H1 (cell line): Measurements from ENCODE around the gene SLC19A1. TPM values are rescaled to one million over a fixed set of nuclear protein-coding genes. Genes with fewer than 3 reads are reported as not detected.

Experiments
- CTCF ChIA-PET: fragments of 300-600 bp; sonication (Branson Sonifier 250); formaldehyde crosslinking; loops from one replicate; lab custom pipeline; 2021; ENCODE audit not compliant: partially characterized antibody; lab: Charles Lee
- POLR2A ChIA-PET: fragments of 300-600 bp; sonication (Branson Sonifier 250); formaldehyde crosslinking; loops from one replicate; lab custom pipeline; 2021; ENCODE audit warnings: inconsistent platforms; ENCODE audit not compliant: partially characterized antibody; lab: Charles Lee
- DNase-seq, 2 experiments: peaks; one replicate each; pipeline versions ENCODE4 v3.0.0 to v3.0.0-alpha.2; 2010 to 2022; ENCODE audit warnings: low spot score in 2 of 2, low read depth in 1 of 2, mixed read lengths in 1 of 2
- FAIRE-seq: peaks from 2 replicates; lab custom pipeline; 2011; peaks lifted over from hg19 to GRCh38; lab: Jason Lieb, UNC
- H2AFZ ChIP-seq: 2 replicates; pipeline ENCODE4 v1.8.1; 2012; ENCODE audit warnings: low read length, inconsistent platforms
- H2AK5ac ChIP-seq: 2 replicates; pipeline ENCODE4 v1.6.1; 2013; ENCODE audit warnings: low read depth, low read length
- H2BK120ac ChIP-seq: replicated peaks from 2 replicates; pipeline ENCODE3; 2013; ENCODE audit warnings: low read depth, low read length, inconsistent platforms
- H2BK12ac ChIP-seq: 2 replicates; pipeline ENCODE4 v1.6.1; 2013; ENCODE audit warnings: low read depth, low read length
- H2BK15ac ChIP-seq: 2 replicates; pipeline ENCODE4 v1.6.1; 2013; ENCODE audit warnings: low read length
- H2BK20ac ChIP-seq: 2 replicates; pipeline ENCODE4 v1.6.1; 2013; ENCODE audit warnings: low read length
- H2BK5ac ChIP-seq: 2 replicates; pipeline ENCODE4 v1.6.1; 2013; ENCODE audit warnings: low read depth, low read length
- H3K14ac ChIP-seq: 2 replicates; pipeline ENCODE4 v1.6.1; 2013; ENCODE audit warnings: inconsistent platforms; ENCODE audit not compliant: insufficient read length
- H3K18ac ChIP-seq: 2 replicates; pipeline ENCODE4 v1.6.1; 2013; ENCODE audit warnings: low read length; ENCODE audit errors: extremely low read depth
- H3K23ac ChIP-seq: 2 replicates; pipeline ENCODE4 v1.6.1; 2013; ENCODE audit warnings: inconsistent platforms; ENCODE audit not compliant: insufficient read length
- H3K23me2 ChIP-seq: 2 replicates; pipeline ENCODE4 v1.6.1; 2013; ENCODE audit warnings: low read depth, low read length
- H3K27ac ChIP-seq: 2 replicates; pipeline ENCODE4 v1.6.1; 2011; ENCODE audit warnings: low read depth, low read length, inconsistent platforms
- H3K27me3 ChIP-seq, 4 experiments: replicated peaks in 1 of 4; 1 replicate in 1 of 4; 2 replicates in 3 of 4; pipeline versions ENCODE4 v1.6.1 to v1.8.1; 2011 to 2013; ENCODE audit warnings: low read length in 3 of 4, mild to moderate bottlenecking in 3 of 4, inconsistent platforms in 2 of 4, mixed read lengths in 2 of 4, moderate library complexity in 1 of 4; ENCODE audit not compliant: control insufficient read depth in 3 of 4, insufficient read depth in 3 of 4; ENCODE audit errors: extremely low read depth in 1 of 4
- H3K36me3 ChIP-seq, 4 experiments: 2 replicates each; pipeline versions ENCODE4 v1.6.1 to v1.8.1; 2011 to 2013; ENCODE audit warnings: mild to moderate bottlenecking in 4 of 4, low read length in 3 of 4, moderate library complexity in 2 of 4, control low read depth in 1 of 4, inconsistent platforms in 1 of 4; ENCODE audit not compliant: insufficient read depth in 4 of 4, control insufficient read depth in 2 of 4
- H3K4ac ChIP-seq: replicated peaks from 2 replicates; pipeline ENCODE3; 2013; ENCODE audit warnings: low read length, low read depth, mixed read lengths, inconsistent platforms; ENCODE audit not compliant: insufficient read length
- H3K4me1 ChIP-seq, 4 experiments: replicated peaks in 1 of 4; 1 replicate in 1 of 4; 2 replicates in 3 of 4; pipeline versions ENCODE4 v1.6.1 to v1.8.1; 2011 to 2013; ENCODE audit warnings: low read length in 3 of 4, inconsistent platforms in 2 of 4, mixed read lengths in 1 of 4; ENCODE audit not compliant: insufficient read depth in 4 of 4, control insufficient read depth in 3 of 4
- H3K4me2 ChIP-seq, 2 experiments: 2 replicates each; pipeline versions ENCODE4 v1.6.1 to v1.8.1; 2011 to 2013; ENCODE audit warnings: low read depth in 2 of 2, low read length in 2 of 2, control low read depth in 1 of 2, inconsistent platforms in 1 of 2, mild to moderate bottlenecking in 1 of 2; ENCODE audit not compliant: insufficient read depth in 1 of 2
- H3K4me3 ChIP-seq, 4 experiments: fragments of 200-600, 300-600 bp in 1 of 4; sonication (generic), shearing (Covaris generic), sonication (Bioruptor Twin) in 1 of 4; 2 replicates each; pipeline versions ENCODE4 v1.5.1 to v1.8.1; 2011 to 2016; ENCODE audit warnings: low read length in 4 of 4, low read depth in 3 of 4, control low read depth in 2 of 4, inconsistent platforms in 2 of 4, mild to moderate bottlenecking in 2 of 4, mixed read lengths in 1 of 4, moderate library complexity in 1 of 4; ENCODE audit not compliant: insufficient read depth in 2 of 4; ENCODE audit errors: extremely low read depth in 1 of 4
- H3K56ac ChIP-seq: replicated peaks from 2 replicates; pipeline ENCODE3; 2013; ENCODE audit warnings: low read depth, mild to moderate bottlenecking, mixed read lengths, low read length, inconsistent platforms; ENCODE audit not compliant: insufficient read length
- H3K79me1 ChIP-seq: 2 replicates; pipeline ENCODE4 v1.6.1; 2013; ENCODE audit warnings: low read depth, low read length, control low read depth
- H3K79me2 ChIP-seq, 2 experiments: 2 replicates each; pipeline versions ENCODE4 v1.6.1 to v1.8.1; 2012 to 2013; ENCODE audit warnings: low read length in 2 of 2, mild to moderate bottlenecking in 2 of 2, inconsistent platforms in 1 of 2; ENCODE audit not compliant: insufficient read depth in 2 of 2, control insufficient read depth in 1 of 2
- H3K9ac ChIP-seq, 4 experiments: replicated peaks in 1 of 4; 1 replicate in 1 of 4; 2 replicates in 3 of 4; pipeline versions ENCODE4 v1.6.1 to v1.8.1; 2011 to 2013; ENCODE audit warnings: low read depth in 3 of 4, low read length in 3 of 4, control low read depth in 2 of 4, mild to moderate bottlenecking in 2 of 4, moderate library complexity in 2 of 4, inconsistent platforms in 1 of 4; ENCODE audit errors: extremely low read depth in 1 of 4
- H3K9me3 ChIP-seq, 2 experiments: 2 replicates each; pipeline versions ENCODE4 v1.6.1 to v1.8.1; 2012 to 2013; ENCODE audit warnings: mild to moderate bottlenecking in 2 of 2, moderate library complexity in 2 of 2, control low read depth in 1 of 2, inconsistent platforms in 1 of 2, low read depth in 1 of 2, low read length in 1 of 2, mixed read lengths in 1 of 2; ENCODE audit not compliant: insufficient read depth in 2 of 2
- H4K20me1 ChIP-seq, 2 experiments: replicated peaks in 1 of 2; 2 replicates each; pipeline versions ENCODE3 to v1.8.1; 2011 to 2013; ENCODE audit warnings: inconsistent platforms in 2 of 2, low read length in 2 of 2, mild to moderate bottlenecking in 1 of 2; ENCODE audit not compliant: insufficient read depth in 2 of 2, control insufficient read depth in 1 of 2
- H4K5ac ChIP-seq: 2 replicates; pipeline ENCODE4 v1.6.1; 2013; ENCODE audit warnings: low read length, low read depth, mixed read lengths, inconsistent platforms; ENCODE audit not compliant: insufficient read length
- H4K8ac ChIP-seq: 2 replicates; pipeline ENCODE4 v1.8.0; 2013; ENCODE audit warnings: mild to moderate bottlenecking, moderate library complexity, low read length, inconsistent platforms; ENCODE audit not compliant: insufficient read depth; ENCODE audit errors: extremely low read depth
- H4K91ac ChIP-seq: replicated peaks from 2 replicates; pipeline ENCODE3; 2013; ENCODE audit warnings: low read length, mixed read lengths, inconsistent platforms; ENCODE audit not compliant: insufficient read length
- TCF12 ChIP-seq: IDR thresholded peaks from 2 replicates; pipeline ENCODE4 v1.6.1; 2011; ENCODE audit warnings: low read depth, mild to moderate bottlenecking, low read length
- WGBS, 2 experiments: shearing (Covaris generic) in 1 of 2; methylation state at CpG; one replicate each; pipeline versions ENCODE4 v1.1.6 to v1.1.7; 2013 to 2015; ENCODE audit warnings: low lambda C conversion rate in 2 of 2, mixed read lengths in 2 of 2, inconsistent platforms in 1 of 2, low coverage in 1 of 2, missing lambda C conversion rate in 1 of 2; ENCODE audit not compliant: insufficient replicate concordance in 2 of 2, insufficient coverage in 1 of 2, insufficient read length in 1 of 2; ENCODE audit errors: extremely low coverage in 1 of 2, missing lambda C conversion rate in 1 of 2; 5-methylcytosine and 5-hydroxymethylcytosine counted together
- polyA plus RNA-seq, 7 experiments: library from polyadenylated mRNA; depleted of rRNA in 3 of 7; stranded (reverse) in 5 of 7; unstranded in 2 of 7; fragments of >200 nt in 5 of 7; fragments of 200-250 nt in 2 of 7; gene quantifications; 1 replicate in 5 of 7; 2 replicates in 1 of 7; 4 replicates in 1 of 7; pipeline versions ENCODE4 v1.2.1 to v1.2.3, GENCODE V29; 2011 to 2013; ENCODE audit warnings: missing spikeins in 2 of 7, mixed read lengths in 2 of 7
- total RNA-seq: library from RNA; stranded (reverse); fragmentation: NEBNext Ultra II Directional; extraction: Animal tissue kit (Norgen Biotek cat#: 25700); gene quantifications from 2 replicates; pipeline ENCODE4 v1.2.1, GENCODE V29; 2021

SLC19A1 gene
- total and polyA plus RNA-seq, 2 of the 8 experiments (the other 6 are each of a cell fraction or from before 2014, with no cell fraction given), result 31.6 to 43.8 TPM

DNA sequence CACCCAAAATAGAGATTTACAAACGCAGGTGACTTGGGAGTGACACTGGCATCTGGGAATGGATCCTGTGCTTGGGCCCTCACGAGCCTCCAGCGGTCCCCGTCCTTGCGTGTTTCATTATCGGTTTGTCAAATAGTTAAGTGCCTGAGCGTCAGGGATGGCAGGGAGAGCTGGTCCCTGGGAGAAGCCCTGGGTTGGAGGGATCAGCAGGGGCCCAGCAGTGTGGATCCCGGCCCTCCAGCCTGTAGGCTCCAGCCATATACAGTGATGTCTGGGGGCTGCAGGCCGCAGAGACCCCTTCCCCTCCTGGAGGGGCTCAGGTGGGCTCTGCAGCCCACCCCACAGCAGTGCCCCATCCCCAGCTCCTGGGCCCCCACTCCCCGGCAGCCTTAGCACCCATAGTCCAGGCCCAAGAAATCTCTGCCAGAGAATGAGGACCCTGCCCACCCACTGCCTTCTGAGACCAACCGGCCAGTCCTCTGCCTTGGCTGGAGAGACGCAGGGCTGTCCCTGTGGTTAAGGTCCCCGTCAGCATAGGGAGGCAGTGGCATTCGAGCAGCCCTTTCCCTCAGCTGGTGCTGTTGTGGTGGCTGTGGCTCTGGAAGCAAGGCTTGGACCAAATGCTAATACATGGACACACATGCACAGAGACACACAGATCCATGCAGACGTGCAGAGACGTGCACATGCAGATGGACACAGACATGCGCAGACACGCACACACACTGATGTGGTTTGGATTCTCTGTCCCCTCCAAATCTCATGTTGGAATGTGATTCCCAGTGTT is 2.4 kb upstream of the SLC19A1 start:
- Histone ChIP-seq H3K9ac (no peak overlapping the region), H3K18ac (no peak overlapping the region), H3K14ac (no peak overlapping the region), H4K8ac (no peak overlapping the region), H2BK15ac (peak overlapping the region; percentile 61; the same call in 1 of the 2 replicates), H3K27me3 (no peaks in the 10 kb centered on the region; a peak in 1 of 7 replicates)
- DNase-seq (peak in 1 of 2 experiments; percentile 35), FAIRE-seq (no peak)
- no peak for TF ChIP-seq TCF12
- TF ChIP-seq, all 59 proteins: peak for 0
- Histone ChIP-seq H3K4ac (no peak overlapping the region), H2AK5ac (peak overlapping the region; percentile 86; the same call in 1 of the 2 replicates), H2BK20ac (no peak overlapping the region), H3K4me1 (peaks cover 0 to 15% (median 9%) of the 10 kb centered on the region in 4 experiments; a peak in 4 of 7 replicates), H4K20me1 (peaks cover 0 to 1% of the 10 kb centered on the region in 2 experiments), H3K79me1 (no peaks in the 10 kb centered on the region), H4K5ac (no peak overlapping the region), H3K4me3 (no peak overlapping the region), H3K36me3 (no peaks in the 10 kb centered on the region), H2AFZ (no peak overlapping the region), H2BK120ac (no peak overlapping the region), H2BK12ac (peak overlapping the region; percentile 80; the same call in 1 of the 2 replicates), H3K4me2 (no peak overlapping the region), H3K79me2 (peaks cover 0 to 19% of the 10 kb centered on the region in 2 experiments; a peak in 2 of 4 replicates), H2BK5ac (no peak overlapping the region), H4K91ac (no peak overlapping the region), H3K23ac (no peak overlapping the region), H3K9me3 (no peaks in the 10 kb centered on the region), H3K27ac (no peak overlapping the region), H3K23me2 (peaks cover 6% of the 10 kb centered on the region; the same call in 1 of the 2 replicates), H3K56ac (no peak overlapping the region)
- ChIA-PET CTCF (interaction anchor here (0.9 to 1.6 kb wide), 3 partner anchors 12 to 235 kb away, joined by 3 to 7 read pairs (median 4); no protein-coding TSS in a partner anchor), POLR2A (no interaction called here)
- 89% methylated on average over 16 of the region's 18 CpGs; no CpG with 5 or more reads in 1 of the 2 experiments for WGBS, 2 experiments
